H9 (cell line): Measurements from ENCODE around the gene GALNT12. TPM values are rescaled to one million over a fixed set of nuclear protein-coding genes. Genes with fewer than 3 reads are reported as not detected.

ENCODE experiments used
- DNase-seq: peaks from one replicate; pipeline ENCODE4 v3.0.0-alpha.2; 2017
- H2AFZ ChIP-seq: one replicate; pipeline ENCODE4 v1.6.1; 2013; ENCODE audit warnings: mild to moderate bottlenecking, low read length, control low read depth, moderate library complexity
- H2AK5ac ChIP-seq: 2 replicates; pipeline ENCODE4 v1.6.1; 2013; ENCODE audit warnings: low read length, control low read depth, mixed read lengths; ENCODE audit not compliant: insufficient read length
- H2BK120ac ChIP-seq: one replicate; pipeline ENCODE4 v1.6.1; 2013; ENCODE audit warnings: low read depth, mild to moderate bottlenecking, low read length, control low read depth, inconsistent platforms; ENCODE audit not compliant: poor library complexity, severe bottlenecking
- H2BK12ac ChIP-seq: 2 replicates; pipeline ENCODE4 v1.6.1; 2013; ENCODE audit warnings: low read length, control low read depth, mixed read lengths, low read depth; ENCODE audit not compliant: insufficient read length
- H2BK15ac ChIP-seq: 2 replicates; pipeline ENCODE4 v1.6.1; 2013; ENCODE audit warnings: low read depth, low read length, control low read depth
- H2BK20ac ChIP-seq: one replicate; pipeline ENCODE4 v1.6.1; 2013; ENCODE audit warnings: low read depth, mild to moderate bottlenecking, low read length, control low read depth, inconsistent platforms; ENCODE audit not compliant: poor library complexity, severe bottlenecking
- H2BK5ac ChIP-seq: 2 replicates; pipeline ENCODE4 v1.6.1; 2013; ENCODE audit warnings: low read length, control low read depth, mixed read lengths; ENCODE audit not compliant: insufficient read length
- H3K14ac ChIP-seq: 2 replicates; pipeline ENCODE4 v1.6.1; 2013; ENCODE audit warnings: low read length, control low read depth; ENCODE audit not compliant: insufficient read depth
- H3K18ac ChIP-seq: 2 replicates; pipeline ENCODE4 v1.6.1; 2013; ENCODE audit warnings: low read depth, mild to moderate bottlenecking, mixed read lengths, low read length, control low read depth; ENCODE audit not compliant: insufficient read length
- H3K23ac ChIP-seq: 2 replicates; pipeline ENCODE4 v1.6.1; 2013; ENCODE audit warnings: low read length, control low read depth, mixed read lengths, low read depth; ENCODE audit not compliant: insufficient read length
- H3K23me2 ChIP-seq: 2 replicates; pipeline ENCODE4 v1.6.1; 2013; ENCODE audit warnings: low read depth, mild to moderate bottlenecking, mixed read lengths, low read length, control low read depth; ENCODE audit not compliant: insufficient read length, poor library complexity, severe bottlenecking
- H3K27ac ChIP-seq: 2 replicates; pipeline ENCODE4 v1.5.1; 2013; ENCODE audit warnings: low read length, control low read depth, mixed read lengths, low read depth; ENCODE audit not compliant: insufficient read length
- H3K27me3 ChIP-seq: 2 replicates; pipeline ENCODE4 v1.6.1; 2013; ENCODE audit warnings: low read length, control low read depth, inconsistent platforms; ENCODE audit not compliant: insufficient read depth
- H3K4ac ChIP-seq: 2 replicates; pipeline ENCODE4 v1.6.1; 2013; ENCODE audit warnings: low read depth, mild to moderate bottlenecking, control low read depth, inconsistent platforms, low read length, moderate library complexity
- H3K4me1 ChIP-seq: 2 replicates; pipeline ENCODE4 v1.6.1; 2013; ENCODE audit warnings: low read length, control low read depth, inconsistent platforms; ENCODE audit not compliant: insufficient read depth
- H3K4me2 ChIP-seq: 2 replicates; pipeline ENCODE4 v1.6.1; 2013; ENCODE audit warnings: low read length, control low read depth, mixed read lengths; ENCODE audit not compliant: insufficient read length, insufficient read depth
- H3K56ac ChIP-seq: 2 replicates; pipeline ENCODE4 v1.6.1; 2013; ENCODE audit warnings: low read depth, mild to moderate bottlenecking, mixed read lengths, low read length, control low read depth; ENCODE audit not compliant: insufficient read length
- H3K79me1 ChIP-seq: 2 replicates; pipeline ENCODE4 v1.6.1; 2013; ENCODE audit warnings: low read depth, mild to moderate bottlenecking, moderate library complexity, low read length, control low read depth, inconsistent platforms; ENCODE audit not compliant: insufficient read depth, poor library complexity, severe bottlenecking
- H3K79me2 ChIP-seq: 2 replicates; pipeline ENCODE4 v1.6.1; 2013; ENCODE audit warnings: low read length, control low read depth, inconsistent platforms; ENCODE audit not compliant: insufficient read depth
- H3K9ac ChIP-seq: 2 replicates; pipeline ENCODE4 v1.6.1; 2013; ENCODE audit warnings: low read length, control low read depth, mixed read lengths; ENCODE audit not compliant: insufficient read length; ENCODE audit errors: extremely low read depth
- H3K9me3 ChIP-seq: one replicate; pipeline ENCODE4 v1.6.1; 2013; ENCODE audit warnings: low read depth, low read length, inconsistent platforms; ENCODE audit not compliant: control insufficient read depth
- H3T11ph ChIP-seq: one replicate; pipeline ENCODE4 v1.6.1; 2013; ENCODE audit warnings: mild to moderate bottlenecking, low read length, control low read depth, inconsistent platforms
- H4K20me1 ChIP-seq: one replicate; pipeline ENCODE4 v1.6.1; 2013; ENCODE audit not compliant: control insufficient read depth, insufficient read length, insufficient read depth
- H4K5ac ChIP-seq: 2 replicates; pipeline ENCODE4 v1.6.1; 2013; ENCODE audit warnings: low read depth, mild to moderate bottlenecking, mixed read lengths, low read length, control low read depth; ENCODE audit not compliant: insufficient read length
- H4K8ac ChIP-seq: replicated peaks from 2 replicates; pipeline ENCODE4 v1.6.1; 2013; ENCODE audit warnings: low read length, control low read depth, mixed read lengths, low read depth; ENCODE audit not compliant: insufficient read length
- H4K91ac ChIP-seq: 2 replicates; pipeline ENCODE4 v1.6.1; 2013; ENCODE audit warnings: low read depth, mild to moderate bottlenecking, moderate library complexity, mixed read lengths, low read length, control low read depth; ENCODE audit not compliant: insufficient read length
- H3K27ac Mint-ChIP-seq, 3 experiments: 2 replicates in 2 of 3; 3 replicates in 1 of 3; pipeline ENCODE4 v1.8.0; 2020 to 2021; ENCODE audit warnings: mixed read lengths in 3 of 3, mild to moderate bottlenecking in 1 of 3, moderate library complexity in 1 of 3
- H3K27me3 Mint-ChIP-seq: 2 replicates; pipeline ENCODE4 v1.8.0; 2021; ENCODE audit warnings: low read depth, mild to moderate bottlenecking, moderate library complexity, mixed read lengths
- H3K36me3 Mint-ChIP-seq, 3 experiments: 2 replicates in 2 of 3; 3 replicates in 1 of 3; pipeline ENCODE4 v1.8.0; 2020 to 2021; ENCODE audit warnings: low read depth in 3 of 3, mixed read lengths in 3 of 3; ENCODE audit not compliant: insufficient read depth in 1 of 3
- H3K4me1 Mint-ChIP-seq, 2 experiments: 2 replicates each; pipeline ENCODE4 v1.8.0; 2020; ENCODE audit warnings: mixed read lengths in 2 of 2
- H3K4me3 Mint-ChIP-seq, 2 experiments: 2 replicates in 1 of 2; 3 replicates in 1 of 2; pipeline ENCODE4 v1.8.0; 2020 to 2021; ENCODE audit warnings: mild to moderate bottlenecking in 2 of 2, mixed read lengths in 2 of 2, moderate library complexity in 1 of 2
- H3K9me3 Mint-ChIP-seq, 2 experiments: 2 replicates in 1 of 2; 3 replicates in 1 of 2; pipeline ENCODE4 v1.8.0; 2020; ENCODE audit warnings: mild to moderate bottlenecking in 2 of 2, mixed read lengths in 2 of 2, moderate library complexity in 1 of 2
- CTCF ChIP-seq: fragments of 200-600 bp; sonication (generic); conservative IDR thresholded peaks from 3 replicates; pipeline ENCODE4 v1.8.0; 2021; ENCODE audit warnings: antibody characterized with exemption, mild to moderate bottlenecking
- WGBS: extraction: QIAGEN DNeasy Blood & Tissue Kit; methylation state at CpG from one replicate; pipeline ENCODE4 v1.1.7; 2013; ENCODE audit warnings: missing lambda C conversion rate, low lambda C conversion rate, mixed read lengths; ENCODE audit not compliant: insufficient read length; ENCODE audit errors: extremely low coverage; 5-methylcytosine and 5-hydroxymethylcytosine counted together
- total RNA-seq: library from RNA; stranded (reverse); gene quantifications from 2 replicates; pipeline ENCODE4 v1.2.1, GENCODE V29; 2021

GALNT12 gene
- total RNA-seq, 1 experiment from 2014 or later = 18.0 TPM

GRCh38 chr9:98821831-98822230 is 14.4 kb downstream of the GALNT12 start:
- Mint-ChIP-seq H3K27me3 (peaks cover 2% of the 10 kb centered on the region; the same call in 1 of the 2 replicates), H3K27ac (peak overlapping the region in 1 of 3 experiments; percentile 30; a peak in 1 of 7 replicates), H3K36me3 (peaks cover 10 to 29% (median 27%) of the 10 kb centered on the region in 3 experiments), H3K9me3 (no peaks in the 10 kb centered on the region; a peak in 3 of 5 replicates), H3K4me1 (no peaks in the 10 kb centered on the region), H3K4me3 (no peak overlapping the region)
- no peak overlapping the region for H3K4ac ChIP-seq
- no peaks in the 10 kb centered on the region for H4K20me1 ChIP-seq
- no peak overlapping the region for H3K18ac ChIP-seq
- H4K5ac ChIP-seq = no peak overlapping the region
- no peak overlapping the region for H3K23ac ChIP-seq
- H3T11ph ChIP-seq = no peak overlapping the region
- no peak overlapping the region for H2BK15ac ChIP-seq
- no peak overlapping the region for H2BK5ac ChIP-seq
- no peak overlapping the region for H3K4me2 ChIP-seq
- no peaks in the 10 kb centered on the region for H3K79me2 ChIP-seq
- no peak for DNase-seq
- H3K9ac ChIP-seq = no peak overlapping the region
- no peak overlapping the region for H2BK12ac ChIP-seq
- no peak overlapping the region for H2AFZ ChIP-seq
- H2AK5ac ChIP-seq = no peak overlapping the region
- no peak overlapping the region for H4K91ac ChIP-seq
- no peaks in the 10 kb centered on the region for H3K23me2 ChIP-seq
- no peaks in the 10 kb centered on the region for H3K27me3 ChIP-seq
- H3K14ac ChIP-seq = no peak overlapping the region
- no peaks in the 10 kb centered on the region for H3K9me3 ChIP-seq
- H2BK120ac ChIP-seq = no peak overlapping the region
- H3K4me1 ChIP-seq = no peaks in the 10 kb centered on the region
- no peak overlapping the region for H3K56ac ChIP-seq
- H3K27ac ChIP-seq = no peak overlapping the region
- no peak overlapping the region for H4K8ac ChIP-seq
- no peak overlapping the region for H2BK20ac ChIP-seq
- WGBS = no CpG with 5 or more reads among the region's 2 CpGs
- no peaks in the 10 kb centered on the region for H3K79me1 ChIP-seq
- TF ChIP-seq CTCF = no peak
